Psoas muscle (tissue), 8 donors: ENCODE results near the gene OST4. TPM values are rescaled to one million over a fixed set of nuclear protein-coding genes. Genes with fewer than 3 reads are reported as not detected.

Experiments
- ATAC-seq, 4 donors: fragments of 200-7000 bp; cut with Tn5 transposase; one replicate each; pipeline ENCODE4 v1.9.1; 2020; ENCODE audit warnings: moderate library complexity in 3 of 4, mild to moderate bottlenecking in 2 of 4
- DNase-seq, 2 donors: peaks; one replicate each; pipeline ENCODE4 v3.0.0-alpha.2; 2020
- H3K27ac ChIP-seq: fragments of 200-600 bp; one replicate; pipeline ENCODE4 v1.8.0; 2022
- H3K27me3 ChIP-seq, 3 donors: fragments of 200-600 bp in 1 of 3; one replicate each; pipeline versions ENCODE4 v1.6.1 to v1.8.0; 2013 to 2022; ENCODE audit warnings: low read length in 2 of 3, mild to moderate bottlenecking in 2 of 3, moderate library complexity in 1 of 3; ENCODE audit not compliant: insufficient read depth in 3 of 3
- H3K36me3 ChIP-seq, 2 donors: fragments of 200-600 bp in 1 of 2; one replicate each; pipeline versions ENCODE4 v1.6.1 to v1.8.0; 2013 to 2022; ENCODE audit warnings: low read depth in 1 of 2, mild to moderate bottlenecking in 1 of 2, moderate library complexity in 1 of 2; ENCODE audit not compliant: insufficient read depth in 1 of 2
- H3K4me1 ChIP-seq: fragments of 200-600 bp; one replicate; pipeline ENCODE4 v1.8.0; 2022
- H3K4me3 ChIP-seq: fragments of 200-600 bp; one replicate; pipeline ENCODE4 v1.8.0; 2022; ENCODE audit warnings: mild to moderate bottlenecking
- H3K9me3 ChIP-seq: fragments of 200-600 bp; one replicate; pipeline ENCODE4 v1.8.0; 2022
- CTCF ChIP-seq: fragments of 200-600 bp; IDR thresholded peaks from one replicate; pipeline ENCODE4 v1.8.0; 2022; ENCODE audit warnings: antibody characterized with exemption
- WGBS, 3 donors: extraction: QIAGEN DNeasy Blood & Tissue Kit; methylation state at CpG; one replicate each; pipeline versions ENCODE4 v1.1.6 to v1.1.7; 2013; 5-methylcytosine and 5-hydroxymethylcytosine counted together
- intact Hi-C, 2 donors: fragments of 100-400 bp; cut with DNase I; formaldehyde crosslinking; loops; one replicate each; pipeline versions ENCODE4 v1.11.0 to v1.14.2; 2022
- polyA plus RNA-seq, 3 donors: library from polyadenylated mRNA; stranded (reverse); fragments of 200-250 nt; gene quantifications; one replicate each; pipeline ENCODE4 v1.2.3, GENCODE V29; 2013
- total RNA-seq, 4 donors: library from RNA; stranded (reverse); fragmentation: NEBNext Ultra II Directional in 2 of 4; extraction: Animal tissue kit (Norgen Biotek cat#: 25700) in 2 of 4; gene quantifications; one replicate each; pipeline versions ENCODE4 v1.2.1 to v1.2.4, GENCODE V29; 2021 to 2023
- donor health status: healthy with polysubstance abuse.
- donor health status: DM: no; HTN: no; CAD: no; lungs with moderate emphysema.
- donor health status: Bipolar disorder and iron deficiency.
- donor health status: healthy.
- donor health status: DM: yes; HTN: yes; CAD: no.
- donor health status: DM: no; HTN: no; CAD: no.
- donor health status: DM: no; HTN: no; CAD: no.
- donor health status: DM: yes; HTN: yes; CAD: no.

The OST4 gene
- total and polyA plus RNA-seq, 7 donors, result 186 to 396 (median 280) TPM

- Histone ChIP-seq H3K27ac (peak overlapping the region; percentile 65), H3K27me3 (no peaks in the 10 kb centered on the region), H3K4me3 (peak overlapping the region; percentile 66), H3K36me3 (no peaks in the 10 kb centered on the region), H3K9me3 (no peaks in the 10 kb centered on the region), H3K4me1 (peaks cover 14% of the 10 kb centered on the region)
- no peak for TF ChIP-seq CTCF
- ATAC-seq (no peak), DNase-seq (peak in 1 of 2 donors; percentile 44)
- WGBS, 3 donors, result 66 to 73% (median 70%) methylated on average over 3 of the region's 3 CpGs
- intact Hi-C loops, result loop anchor here (5.0 to 10.0 kb wide), 3 partner anchors 95 to 188 kb away; partner anchors contain the start of genes DNAJC5G (in 1 of the 2) and TRIM54 (in 1 of the 2)
These were observed 25.4 kb upstream of the OST4 start for GRCh38 chr2:27096748-27097297.

- intact Hi-C loops, result loop anchor here (5.0 to 10.0 kb wide), 3 partner anchors 96 to 189 kb away; partner anchors contain the start of genes DNAJC5G (in 1 of the 2) and TRIM54 (in 1 of the 2)
- Histone ChIP-seq H3K27ac (peak overlapping the region; percentile 65), H3K4me1 (peaks cover 14% of the 10 kb centered on the region), H3K27me3 (no peaks in the 10 kb centered on the region), H3K36me3 (no peaks in the 10 kb centered on the region), H3K4me3 (peak overlapping the region; percentile 66), H3K9me3 (no peaks in the 10 kb centered on the region)
- TF ChIP-seq CTCF, result no peak
- 18 to 24% (median 21%) methylated on average over 18 of the region's 18 CpGs for WGBS, 3 donors
- peak; percentile 84 to 91 (median 87) for ATAC-seq
- DNase-seq, result peak; percentile 61 to 83
These were observed 24.5 kb upstream of the OST4 start for GRCh38 chr2:27095745-27096651.

GRCh38 chr2:27095427-27095744, 23.9 kb upstream of the OST4 start:
- H3K4me1 ChIP-seq, result peaks cover 14% of the 10 kb centered on the region

GRCh38 chr2:27094353-27094984, 23.0 kb upstream of the OST4 start:
- Histone ChIP-seq H3K36me3 (no peaks in the 10 kb centered on the region), H3K27ac (no peak overlapping the region), H3K9me3 (no peaks in the 10 kb centered on the region), H3K4me3 (no peak overlapping the region), H3K4me1 (peaks cover 14% of the 10 kb centered on the region), H3K27me3 (no peaks in the 10 kb centered on the region)
- WGBS, 3 donors, result 92 to 93% (median 92%) methylated on average over 24 of the region's 24 CpGs
- TF ChIP-seq CTCF, result no peak
- DNase-seq (peak in 1 of 2 donors; percentile 42), ATAC-seq (no peak)
- intact Hi-C loops, result loop anchor here in 1 of 2 donors (10.0 kb wide), 1 partner anchor 190 kb away; the partner anchor contains the start of gene TRIM54

More at GRCh38 chr2:27095427-27095744, 23.9 kb upstream of the OST4 start:
- Histone ChIP-seq H3K27ac (peak overlapping the region; percentile 65), H3K4me3 (no peak overlapping the region), H3K27me3 (no peaks in the 10 kb centered on the region), H3K9me3 (no peaks in the 10 kb centered on the region), H3K36me3 (no peaks in the 10 kb centered on the region)
- WGBS, 3 donors, result 79 to 93% (median 93%) methylated on average over 2 of the region's 2 CpGs
- intact Hi-C loops, result loop anchor here (5.0 to 10.0 kb wide), 3 partner anchors 97 to 189 kb away; partner anchors contain the start of genes DNAJC5G (in 1 of the 2) and TRIM54 (in 1 of the 2)
- DNase-seq, result peak in 1 of 2 donors; percentile 41
- ATAC-seq, result no peak
- no peak for TF ChIP-seq CTCF
